ENCODE measurements around the gene HIBADH.

DNA sequence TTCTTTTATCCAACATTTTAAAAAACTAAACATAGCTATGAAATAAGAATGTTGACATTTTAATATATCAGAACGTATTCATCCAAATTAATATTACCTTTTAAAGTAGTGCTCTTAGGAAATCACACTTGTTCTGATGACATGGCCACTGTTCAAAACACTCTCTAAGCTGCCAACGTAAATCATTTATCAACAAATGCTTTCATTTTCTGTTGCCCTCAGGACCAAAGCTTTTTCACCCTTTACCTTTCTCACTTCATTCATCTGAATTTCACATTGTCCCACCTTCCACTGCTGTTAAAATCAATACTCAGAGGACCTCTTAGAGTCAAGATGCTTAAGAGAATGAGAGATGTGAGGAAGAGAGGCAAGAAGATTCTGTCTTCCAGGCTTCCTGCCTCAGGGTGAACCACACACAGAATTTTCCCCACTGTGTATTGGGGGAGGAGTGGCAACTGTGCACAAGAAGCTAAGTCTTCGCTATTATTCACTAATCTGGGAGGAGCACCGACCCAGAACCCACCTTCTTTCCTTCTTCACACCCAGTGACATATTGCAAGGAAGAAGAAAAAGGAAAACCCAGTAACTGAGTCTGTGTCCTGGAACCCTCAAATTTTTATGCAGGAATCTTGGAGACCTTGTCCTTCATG lies 21.0 kb downstream of the HIBADH start:
- TF ChIP-seq POLR2A (IDR thresholded peaks at IDR 0.05): no peak
- TF ChIP-seq, protein P1, sequence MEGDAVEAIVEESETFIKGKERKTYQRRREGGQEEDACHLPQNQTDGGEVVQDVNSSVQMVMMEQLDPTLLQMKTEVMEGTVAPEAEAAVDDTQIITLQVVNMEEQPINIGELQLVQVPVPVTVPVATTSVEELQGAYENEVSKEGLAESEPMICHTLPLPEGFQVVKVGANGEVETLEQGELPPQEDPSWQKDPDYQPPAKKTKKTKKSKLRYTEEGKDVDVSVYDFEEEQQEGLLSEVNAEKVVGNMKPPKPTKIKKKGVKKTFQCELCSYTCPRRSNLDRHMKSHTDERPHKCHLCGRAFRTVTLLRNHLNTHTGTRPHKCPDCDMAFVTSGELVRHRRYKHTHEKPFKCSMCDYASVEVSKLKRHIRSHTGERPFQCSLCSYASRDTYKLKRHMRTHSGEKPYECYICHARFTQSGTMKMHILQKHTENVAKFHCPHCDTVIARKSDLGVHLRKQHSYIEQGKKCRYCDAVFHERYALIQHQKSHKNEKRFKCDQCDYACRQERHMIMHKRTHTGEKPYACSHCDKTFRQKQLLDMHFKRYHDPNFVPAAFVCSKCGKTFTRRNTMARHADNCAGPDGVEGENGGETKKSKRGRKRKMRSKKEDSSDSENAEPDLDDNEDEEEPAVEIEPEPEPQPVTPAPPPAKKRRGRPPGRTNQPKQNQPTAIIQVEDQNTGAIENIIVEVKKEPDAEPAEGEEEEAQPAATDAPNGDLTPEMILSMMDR (IDR thresholded peaks at IDR 0.05): no peak
